Endodermal cell (in vitro differentiated cells): ENCODE measurements around the gene CLINT1. TPM values are rescaled to one million over a fixed set of nuclear protein-coding genes. Genes with fewer than 3 reads are reported as not detected.
A peak's percentile ranks its signal among the peaks of the same experiment; 100 is the strongest.

ENCODE experiments used
- DNase-seq: peaks from one replicate; pipeline ENCODE4 v3.0.0-alpha.2; 2017
- H3K27ac ChIP-seq: 2 replicates; pipeline ENCODE4 v1.5.1; 2013; ENCODE audit warnings: mild to moderate bottlenecking, low read depth, low read length, moderate library complexity
- H3K27me3 ChIP-seq: 2 replicates; pipeline ENCODE4 v1.6.1; 2013; ENCODE audit warnings: mild to moderate bottlenecking, low read length, moderate library complexity; ENCODE audit not compliant: insufficient read depth, control insufficient read depth, poor library complexity, severe bottlenecking
- H3K36me3 ChIP-seq: 2 replicates; pipeline ENCODE4 v1.7.0; 2013; ENCODE audit warnings: mild to moderate bottlenecking, low read length, moderate library complexity; ENCODE audit not compliant: control insufficient read depth, insufficient read depth
- H3K4me1 ChIP-seq: one replicate; pipeline ENCODE4 v1.7.0; 2013; ENCODE audit warnings: low read length; ENCODE audit not compliant: control insufficient read depth, insufficient read depth
- H3K4me3 ChIP-seq: 2 replicates; pipeline ENCODE4 v1.5.1; 2013; ENCODE audit warnings: mild to moderate bottlenecking, low read length, moderate library complexity
- H3K9ac ChIP-seq: 2 replicates; pipeline ENCODE4 v1.6.1; 2013; ENCODE audit warnings: mild to moderate bottlenecking, low read length, moderate library complexity; ENCODE audit not compliant: poor library complexity, severe bottlenecking; ENCODE audit errors: extremely low read depth
- H3K9me3 ChIP-seq: 2 replicates; pipeline ENCODE4 v1.6.1; 2013; ENCODE audit warnings: mild to moderate bottlenecking, low read length, moderate library complexity; ENCODE audit not compliant: control insufficient read depth
- H3K27ac Mint-ChIP-seq: 2 replicates; pipeline ENCODE4 v1.8.0; 2020; ENCODE audit warnings: mixed read lengths
- H3K27me3 Mint-ChIP-seq: 2 replicates; pipeline ENCODE4 v1.8.0; 2021; ENCODE audit warnings: mild to moderate bottlenecking, mixed read lengths; ENCODE audit not compliant: insufficient read depth
- H3K36me3 Mint-ChIP-seq: 2 replicates; pipeline ENCODE4 v1.8.0; 2020; ENCODE audit warnings: low read depth, mixed read lengths
- H3K4me1 Mint-ChIP-seq: 2 replicates; pipeline ENCODE4 v1.8.0; 2020; ENCODE audit warnings: mixed read lengths
- H3K4me3 Mint-ChIP-seq: 2 replicates; pipeline ENCODE4 v1.8.0; 2020; ENCODE audit warnings: mild to moderate bottlenecking, moderate library complexity, mixed read lengths
- H3K9me3 Mint-ChIP-seq: 2 replicates; pipeline ENCODE4 v1.8.0; 2020; ENCODE audit warnings: mild to moderate bottlenecking, mixed read lengths
- CTCF ChIP-seq: fragments of 200-600 bp; sonication (generic); conservative IDR thresholded peaks from 2 replicates; pipeline ENCODE4 v1.5.0; 2021; ENCODE audit warnings: antibody characterized with exemption, mild to moderate bottlenecking
- WGBS, 2 experiments: methylation state at CpG; one replicate each; pipeline versions ENCODE4 v1.1.5 to v1.1.7; 2013; ENCODE audit warnings: missing lambda C conversion rate in 2 of 2, mixed read lengths in 1 of 2; ENCODE audit not compliant: insufficient coverage in 1 of 2, insufficient read length in 1 of 2; 5-methylcytosine and 5-hydroxymethylcytosine counted together
- total RNA-seq, 2 donors: library from RNA; stranded (reverse); fragmentation: NEBNext Ultra II Directional in 1 of 2; extraction: Animal tissue kit (Norgen Biotek cat#: 25700) in 1 of 2; gene quantifications; 2 replicates in 1 of 2; 3 replicates in 1 of 2; pipeline ENCODE4 v1.2.1, GENCODE V29; 2021

The CLINT1 gene
- total RNA-seq, 2 donors from 2014 or later = 91.6 to 92.7 TPM

- no peak for TF ChIP-seq CTCF
- Histone ChIP-seq H3K27me3 (no peaks in the 10 kb centered on the region), H3K4me1 (no peaks in the 10 kb centered on the region), H3K9me3 (peaks cover 22% of the 10 kb centered on the region), H3K9ac (no peak overlapping the region), H3K4me3 (peak overlapping the region; percentile 27), H3K36me3 (peaks cover 47% of the 10 kb centered on the region), H3K27ac (no peak overlapping the region)
- WGBS, 2 experiments = 96 to 100% methylated on average over 1 to 3 of the region's 3 CpGs
- Mint-ChIP-seq H3K4me1 (no peaks in the 10 kb centered on the region), H3K36me3 (peaks cover 34% of the 10 kb centered on the region), H3K9me3 (peaks cover 16% of the 10 kb centered on the region), H3K27ac (no peak overlapping the region), H3K27me3 (no peaks in the 10 kb centered on the region), H3K4me3 (no peak overlapping the region)
- DNase-seq = no peak
Observed at GRCh38 chr5:157845914-157846598, 12.9 kb downstream of the CLINT1 start.

- peaks cover 24% of the 10 kb centered on the region for H3K36me3 Mint-ChIP-seq
- H3K27me3 Mint-ChIP-seq = no peaks in the 10 kb centered on the region
- TF ChIP-seq CTCF = no peak
- no peak overlapping the region for H3K4me3 ChIP-seq
- no peak overlapping the region for H3K9ac ChIP-seq
- peaks cover 13% of the 10 kb centered on the region for H3K9me3 Mint-ChIP-seq
- no peak for DNase-seq
- H3K4me3 Mint-ChIP-seq = no peak overlapping the region
- no peaks in the 10 kb centered on the region for H3K4me1 ChIP-seq
- H3K36me3 ChIP-seq = peaks cover 33% of the 10 kb centered on the region
- WGBS, 2 experiments = 97 to 100% methylated on average over 3 to 4 of the region's 4 CpGs
- peaks cover 20% of the 10 kb centered on the region for H3K9me3 ChIP-seq
- no peak overlapping the region for H3K27ac Mint-ChIP-seq
- no peaks in the 10 kb centered on the region for H3K4me1 Mint-ChIP-seq
- H3K27ac ChIP-seq = no peak overlapping the region
- H3K27me3 ChIP-seq = no peaks in the 10 kb centered on the region
Observed at GRCh38 chr5:157842787-157843186, 16.2 kb downstream of the CLINT1 start.

- Histone ChIP-seq H3K27ac (no peak overlapping the region), H3K9me3 (peaks cover 14% of the 10 kb centered on the region), H3K4me3 (no peak overlapping the region), H3K36me3 (peaks cover 29% of the 10 kb centered on the region), H3K9ac (no peak overlapping the region), H3K4me1 (no peaks in the 10 kb centered on the region), H3K27me3 (no peaks in the 10 kb centered on the region)
- TF ChIP-seq CTCF = no peak
- peaks cover 19% of the 10 kb centered on the region for H3K36me3 Mint-ChIP-seq
- 80 to 95% methylated on average over 2 to 5 of the region's 5 CpGs for WGBS, 2 experiments
- no peaks in the 10 kb centered on the region for H3K27me3 Mint-ChIP-seq
- no peak overlapping the region for H3K27ac Mint-ChIP-seq
- no peaks in the 10 kb centered on the region for H3K4me1 Mint-ChIP-seq
- DNase-seq = no peak
- H3K9me3 Mint-ChIP-seq = peaks cover 7% of the 10 kb centered on the region
- H3K4me3 Mint-ChIP-seq = no peak overlapping the region
Observed at GRCh38 chr5:157842185-157842584, 16.8 kb downstream of the CLINT1 start.
